ENCODE results near the gene RNH1.

- no peak for TF ChIP-seq TEAD1 (CRISPR knock-in tag; IDR thresholded peaks at IDR 0.05)
- no peak for TF ChIP-seq MLX (CRISPR knock-in tag; IDR thresholded peaks at IDR 0.05)
- TF ChIP-seq ATF3 (CRISPR knock-in tag; conservative IDR thresholded peaks at IDR 0.05): no peak
- no peak for TF ChIP-seq ZNF121 (CRISPR knock-in tag; IDR thresholded peaks at IDR 0.05)
- TF ChIP-seq ZNF138 (CRISPR knock-in tag; conservative IDR thresholded peaks at IDR 0.05): no peak
- TF ChIP-seq CTCF (IDR thresholded peaks at IDR 0.05): no peak
- no peak for TF ChIP-seq ESRRA (CRISPR knock-in tag; IDR thresholded peaks at IDR 0.05; ENCODE audit: borderline replicate concordance)
- no peak for TF ChIP-seq JAZF1 (CRISPR knock-in tag; IDR thresholded peaks at IDR 0.05)
- no peak for TF ChIP-seq JUN (CRISPR knock-in tag; IDR thresholded peaks at IDR 0.05)
- TF ChIP-seq GABPB1 (CRISPR knock-in tag; IDR thresholded peaks at IDR 0.05): 0 out of 2 replicates have a peak, but pooled peaks have one; percentile 36
- TF ChIP-seq ELF4 (CRISPR knock-in tag; IDR thresholded peaks at IDR 0.05; ENCODE audit: low read depth): no peak
- TF ChIP-seq CBFB (CRISPR knock-in tag; IDR thresholded peaks at IDR 0.05; ENCODE audit: low read depth): no peak
- TF ChIP-seq ZNF281 (CRISPR knock-in tag; IDR thresholded peaks at IDR 0.05): no peak
- TF ChIP-seq ZNF263 (CRISPR knock-in tag; IDR thresholded peaks at IDR 0.05; ENCODE audit: low read depth): no peak
These were observed 31.5 kb upstream of the RNH1 start for GRCh38 chr11:538431-539051.
